NB4 (cell line): ENCODE results near the gene KRTAP10-1.

Source experiments
- CTCF ChIP-seq: IDR thresholded peaks from one replicate; pipeline ENCODE4 v1.5.1; 2012; ENCODE audit warnings: low read depth, low read length
- MAX ChIP-seq: IDR thresholded peaks from 2 replicates; pipeline ENCODE4 v1.6.1; 2011; ENCODE audit warnings: low read depth, low read length
- POLR2A ChIP-seq: IDR thresholded peaks from 2 replicates; pipeline ENCODE4 v1.6.1; 2011; ENCODE audit warnings: mild to moderate bottlenecking; ENCODE audit not compliant: insufficient read length; ENCODE audit errors: extremely low read depth

GRCh38 chr21:44547656-44548331, 7.8 kb upstream of the KRTAP10-1 start:
- TF ChIP-seq CTCF (no peak), MAX (no peak), POLR2A (no peak)
